ENCODE data around the gene PRICKLE2.

DNA sequence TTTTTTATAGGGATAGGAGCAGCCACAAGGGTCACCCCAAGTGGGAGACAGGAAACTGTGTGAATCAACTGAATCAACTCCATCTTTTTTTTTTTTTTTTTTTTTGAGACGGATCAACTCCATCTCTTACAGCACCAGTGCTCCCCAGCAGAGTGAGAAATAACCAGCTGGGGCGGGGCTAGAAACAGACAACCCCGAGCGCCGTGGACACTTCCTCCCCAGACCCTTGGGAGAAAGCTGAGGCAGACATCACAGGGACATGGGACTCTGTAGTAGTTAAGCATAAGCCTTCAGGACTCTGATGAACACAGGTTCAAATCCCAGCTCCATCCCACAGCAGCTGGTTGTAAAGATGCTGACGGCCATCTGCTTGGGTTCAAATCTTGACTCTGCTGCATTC lies 75.4 kb downstream of the PRICKLE2 start:
- TF ChIP-seq, protein P1, sequence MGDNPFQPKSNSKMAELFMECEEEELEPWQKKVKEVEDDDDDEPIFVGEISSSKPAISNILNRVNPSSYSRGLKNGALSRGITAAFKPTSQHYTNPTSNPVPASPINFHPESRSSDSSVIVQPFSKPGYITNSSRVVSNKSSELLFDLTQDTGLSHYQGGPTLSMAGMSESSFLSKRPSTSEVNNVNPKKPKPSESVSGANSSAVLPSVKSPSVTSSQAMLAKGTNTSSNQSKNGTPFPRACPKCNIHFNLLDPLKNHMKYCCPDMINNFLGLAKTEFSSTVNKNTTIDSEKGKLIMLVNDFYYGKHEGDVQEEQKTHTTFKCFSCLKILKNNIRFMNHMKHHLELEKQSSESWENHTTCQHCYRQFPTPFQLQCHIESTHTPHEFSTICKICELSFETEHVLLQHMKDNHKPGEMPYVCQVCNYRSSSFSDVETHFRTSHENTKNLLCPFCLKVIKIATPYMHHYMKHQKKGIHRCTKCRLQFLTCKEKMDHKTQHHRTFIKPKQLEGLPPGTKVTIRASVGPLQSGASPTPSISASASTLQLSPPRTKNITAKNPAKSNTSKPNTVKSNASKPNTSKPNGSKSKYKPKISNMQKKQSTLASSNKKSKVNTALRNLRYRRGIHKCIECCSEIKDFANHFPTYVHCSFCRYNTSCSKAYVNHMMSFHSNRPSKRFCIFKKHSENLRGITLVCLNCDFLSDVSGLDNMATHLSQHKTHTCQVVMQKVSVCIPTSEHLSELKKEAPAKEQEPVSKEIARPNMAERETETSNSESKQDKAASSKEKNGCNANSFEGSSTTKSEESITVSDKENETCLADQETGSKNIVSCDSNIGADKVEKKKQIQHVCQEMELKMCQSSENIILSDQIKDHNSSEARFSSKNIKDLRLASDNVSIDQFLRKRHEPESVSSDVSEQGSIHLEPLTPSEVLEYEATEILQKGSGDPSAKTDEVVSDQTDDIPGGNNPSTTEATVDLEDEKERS (tag by site-specific recombination; IDR thresholded peaks at IDR 0.05), result no peak
- TF ChIP-seq IKZF3 (tag by site-specific recombination; IDR thresholded peaks at IDR 0.05) (no peak), YY1 (tag by site-specific recombination; IDR thresholded peaks at IDR 0.05) (no peak)
- TF ChIP-seq, protein P2, sequence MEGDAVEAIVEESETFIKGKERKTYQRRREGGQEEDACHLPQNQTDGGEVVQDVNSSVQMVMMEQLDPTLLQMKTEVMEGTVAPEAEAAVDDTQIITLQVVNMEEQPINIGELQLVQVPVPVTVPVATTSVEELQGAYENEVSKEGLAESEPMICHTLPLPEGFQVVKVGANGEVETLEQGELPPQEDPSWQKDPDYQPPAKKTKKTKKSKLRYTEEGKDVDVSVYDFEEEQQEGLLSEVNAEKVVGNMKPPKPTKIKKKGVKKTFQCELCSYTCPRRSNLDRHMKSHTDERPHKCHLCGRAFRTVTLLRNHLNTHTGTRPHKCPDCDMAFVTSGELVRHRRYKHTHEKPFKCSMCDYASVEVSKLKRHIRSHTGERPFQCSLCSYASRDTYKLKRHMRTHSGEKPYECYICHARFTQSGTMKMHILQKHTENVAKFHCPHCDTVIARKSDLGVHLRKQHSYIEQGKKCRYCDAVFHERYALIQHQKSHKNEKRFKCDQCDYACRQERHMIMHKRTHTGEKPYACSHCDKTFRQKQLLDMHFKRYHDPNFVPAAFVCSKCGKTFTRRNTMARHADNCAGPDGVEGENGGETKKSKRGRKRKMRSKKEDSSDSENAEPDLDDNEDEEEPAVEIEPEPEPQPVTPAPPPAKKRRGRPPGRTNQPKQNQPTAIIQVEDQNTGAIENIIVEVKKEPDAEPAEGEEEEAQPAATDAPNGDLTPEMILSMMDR (tag by site-specific recombination; IDR thresholded peaks at IDR 0.05), result no peak
- TF ChIP-seq, protein P3, sequence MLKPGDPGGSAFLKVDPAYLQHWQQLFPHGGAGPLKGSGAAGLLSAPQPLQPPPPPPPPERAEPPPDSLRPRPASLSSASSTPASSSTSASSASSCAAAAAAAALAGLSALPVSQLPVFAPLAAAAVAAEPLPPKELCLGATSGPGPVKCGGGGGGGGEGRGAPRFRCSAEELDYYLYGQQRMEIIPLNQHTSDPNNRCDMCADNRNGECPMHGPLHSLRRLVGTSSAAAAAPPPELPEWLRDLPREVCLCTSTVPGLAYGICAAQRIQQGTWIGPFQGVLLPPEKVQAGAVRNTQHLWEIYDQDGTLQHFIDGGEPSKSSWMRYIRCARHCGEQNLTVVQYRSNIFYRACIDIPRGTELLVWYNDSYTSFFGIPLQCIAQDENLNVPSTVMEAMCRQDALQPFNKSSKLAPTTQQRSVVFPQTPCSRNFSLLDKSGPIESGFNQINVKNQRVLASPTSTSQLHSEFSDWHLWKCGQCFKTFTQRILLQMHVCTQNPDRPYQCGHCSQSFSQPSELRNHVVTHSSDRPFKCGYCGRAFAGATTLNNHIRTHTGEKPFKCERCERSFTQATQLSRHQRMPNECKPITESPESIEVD (tag by site-specific recombination; IDR thresholded peaks at IDR 0.05), result no peak
- TF ChIP-seq, protein P4, sequence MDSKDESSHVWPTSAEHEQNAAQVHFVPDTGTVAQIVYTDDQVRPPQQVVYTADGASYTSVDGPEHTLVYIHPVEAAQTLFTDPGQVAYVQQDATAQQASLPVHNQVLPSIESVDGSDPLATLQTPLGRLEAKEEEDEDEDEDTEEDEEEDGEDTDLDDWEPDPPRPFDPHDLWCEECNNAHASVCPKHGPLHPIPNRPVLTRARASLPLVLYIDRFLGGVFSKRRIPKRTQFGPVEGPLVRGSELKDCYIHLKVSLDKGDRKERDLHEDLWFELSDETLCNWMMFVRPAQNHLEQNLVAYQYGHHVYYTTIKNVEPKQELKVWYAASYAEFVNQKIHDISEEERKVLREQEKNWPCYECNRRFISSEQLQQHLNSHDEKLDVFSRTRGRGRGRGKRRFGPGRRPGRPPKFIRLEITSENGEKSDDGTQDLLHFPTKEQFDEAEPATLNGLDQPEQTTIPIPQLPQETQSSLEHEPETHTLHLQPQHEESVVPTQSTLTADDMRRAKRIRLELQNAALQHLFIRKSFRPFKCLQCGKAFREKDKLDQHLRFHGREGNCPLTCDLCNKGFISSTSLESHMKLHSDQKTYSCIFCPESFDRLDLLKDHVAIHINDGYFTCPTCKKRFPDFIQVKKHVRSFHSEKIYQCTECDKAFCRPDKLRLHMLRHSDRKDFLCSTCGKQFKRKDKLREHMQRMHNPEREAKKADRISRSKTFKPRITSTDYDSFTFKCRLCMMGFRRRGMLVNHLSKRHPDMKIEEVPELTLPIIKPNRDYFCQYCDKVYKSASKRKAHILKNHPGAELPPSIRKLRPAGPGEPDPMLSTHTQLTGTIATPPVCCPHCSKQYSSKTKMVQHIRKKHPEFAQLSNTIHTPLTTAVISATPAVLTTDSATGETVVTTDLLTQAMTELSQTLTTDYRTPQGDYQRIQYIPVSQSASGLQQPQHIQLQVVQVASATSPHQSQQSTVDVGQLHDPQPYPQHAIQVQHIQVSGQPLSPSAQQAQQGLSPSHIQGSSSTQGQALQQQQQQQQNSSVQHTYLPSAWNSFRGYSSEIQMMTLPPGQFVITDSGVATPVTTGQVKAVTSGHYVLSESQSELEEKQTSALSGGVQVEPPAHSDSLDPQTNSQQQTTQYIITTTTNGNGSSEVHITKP (tag by site-specific recombination; IDR thresholded peaks at IDR 0.05), result no peak
- TF ChIP-seq, protein P5, sequence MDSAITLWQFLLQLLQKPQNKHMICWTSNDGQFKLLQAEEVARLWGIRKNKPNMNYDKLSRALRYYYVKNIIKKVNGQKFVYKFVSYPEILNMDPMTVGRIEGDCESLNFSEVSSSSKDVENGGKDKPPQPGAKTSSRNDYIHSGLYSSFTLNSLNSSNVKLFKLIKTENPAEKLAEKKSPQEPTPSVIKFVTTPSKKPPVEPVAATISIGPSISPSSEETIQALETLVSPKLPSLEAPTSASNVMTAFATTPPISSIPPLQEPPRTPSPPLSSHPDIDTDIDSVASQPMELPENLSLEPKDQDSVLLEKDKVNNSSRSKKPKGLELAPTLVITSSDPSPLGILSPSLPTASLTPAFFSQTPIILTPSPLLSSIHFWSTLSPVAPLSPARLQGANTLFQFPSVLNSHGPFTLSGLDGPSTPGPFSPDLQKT (IDR thresholded peaks at IDR 0.05; ENCODE audit: borderline replicate concordance, low read depth, low read length), result no peak
- TF ChIP-seq, protein P6, sequence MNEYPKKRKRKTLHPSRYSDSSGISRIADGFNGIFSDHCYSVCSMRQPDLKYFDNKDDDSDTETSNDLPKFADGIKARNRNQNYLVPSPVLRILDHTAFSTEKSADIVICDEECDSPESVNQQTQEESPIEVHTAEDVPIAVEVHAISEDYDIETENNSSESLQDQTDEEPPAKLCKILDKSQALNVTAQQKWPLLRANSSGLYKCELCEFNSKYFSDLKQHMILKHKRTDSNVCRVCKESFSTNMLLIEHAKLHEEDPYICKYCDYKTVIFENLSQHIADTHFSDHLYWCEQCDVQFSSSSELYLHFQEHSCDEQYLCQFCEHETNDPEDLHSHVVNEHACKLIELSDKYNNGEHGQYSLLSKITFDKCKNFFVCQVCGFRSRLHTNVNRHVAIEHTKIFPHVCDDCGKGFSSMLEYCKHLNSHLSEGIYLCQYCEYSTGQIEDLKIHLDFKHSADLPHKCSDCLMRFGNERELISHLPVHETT (tag by site-specific recombination; IDR thresholded peaks at IDR 0.05), result no peak

Measured in HEK293 (cell line).